Ascending aorta (tissue), 2 donors: ENCODE measurements around the gene RICTOR. TPM values are rescaled to one million over a fixed set of nuclear protein-coding genes. Genes with fewer than 3 reads are reported as not detected.

ENCODE experiments used
- DNase-seq, 2 donors: peaks; one replicate each; pipeline ENCODE4 v3.0.0-alpha.2; 2019; ENCODE audit warnings: low spot score in 2 of 2
- H3K27ac ChIP-seq, 2 donors: fragments of 200-600 bp; sonication (generic); one replicate each; pipeline ENCODE4 v1.5.1; 2016 to 2017; ENCODE audit warnings: mild to moderate bottlenecking in 1 of 2
- H3K27me3 ChIP-seq: fragments of 200-600 bp; sonication (generic); one replicate; pipeline ENCODE4 v1.5.1; 2017
- H3K36me3 ChIP-seq, 2 donors: fragments of 200-600 bp; sonication (generic); one replicate each; pipeline ENCODE4 v1.5.1; 2016
- H3K4me1 ChIP-seq, 2 donors: fragments of 200-600 bp; sonication (generic); one replicate each; pipeline ENCODE4 v1.5.1; 2016 to 2017; ENCODE audit warnings: mild to moderate bottlenecking in 1 of 2
- H3K4me3 ChIP-seq, 2 donors: fragments of 200-600 bp; sonication (generic); one replicate each; pipeline ENCODE4 v1.5.1; 2016 to 2017; ENCODE audit warnings: mild to moderate bottlenecking in 1 of 2
- H3K9me3 ChIP-seq, 2 donors: fragments of 200-600 bp; sonication (generic); one replicate each; pipeline ENCODE4 v1.5.1; 2016
- intact Hi-C: fragments of 100-400 bp; cut with DNase I; formaldehyde crosslinking; loops from one replicate; pipeline ENCODE4 v1.15.1; 2023
- total RNA-seq: library from RNA; depleted of rRNA; stranded (reverse); fragments of >200 nt; gene quantifications from one replicate; pipeline ENCODE4 v1.1.0, GENCODE V29; 2016
- TF ChIP-seq, protein P1 (sequence below), 3 experiments: fragments of 200-600 bp in 2 of 3; fragments of 450-650 bp in 1 of 3; sonication (generic) in 2 of 3; IDR thresholded peaks; one replicate each; pipeline ENCODE4 v1.5.1; 2016 to 2019; ENCODE audit warnings: antibody characterized with exemption in 3 of 3, mild to moderate bottlenecking in 1 of 3, moderate library complexity in 1 of 3

Gene RICTOR
- total RNA-seq, 1 donor from 2014 or later: 12.1 TPM

DNA sequence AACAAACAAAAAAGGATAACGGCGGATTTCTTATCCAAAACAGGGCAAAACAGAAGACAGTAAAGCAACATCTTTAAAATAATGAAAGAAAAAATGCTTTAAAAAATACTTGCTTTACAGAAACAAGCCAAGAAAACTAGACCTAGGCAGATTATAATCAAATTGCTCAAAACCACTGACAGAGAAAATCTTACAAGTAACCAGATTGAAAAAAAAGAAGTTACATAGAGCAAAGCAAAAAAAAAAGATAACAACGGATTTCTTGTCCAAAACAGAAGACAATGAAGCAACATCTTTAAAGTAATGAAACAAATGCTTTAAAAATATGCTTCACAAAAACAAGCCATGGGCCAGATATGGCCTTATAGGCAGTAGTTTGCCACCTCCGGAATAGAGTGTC, 51.1 kb downstream of the RICTOR start:
- DNase-seq: no peak
- Histone ChIP-seq H3K36me3 (peaks cover 3 to 5% of the 10 kb centered on the region in 2 donors), H3K4me1 (peaks cover 0 to 4% of the 10 kb centered on the region in 2 donors), H3K27me3 (no peaks in the 10 kb centered on the region), H3K9me3 (peaks cover 0 to 9% of the 10 kb centered on the region in 2 donors), H3K4me3 (no peak overlapping the region), H3K27ac (no peak overlapping the region)
- TF ChIP-seq, protein P1, sequence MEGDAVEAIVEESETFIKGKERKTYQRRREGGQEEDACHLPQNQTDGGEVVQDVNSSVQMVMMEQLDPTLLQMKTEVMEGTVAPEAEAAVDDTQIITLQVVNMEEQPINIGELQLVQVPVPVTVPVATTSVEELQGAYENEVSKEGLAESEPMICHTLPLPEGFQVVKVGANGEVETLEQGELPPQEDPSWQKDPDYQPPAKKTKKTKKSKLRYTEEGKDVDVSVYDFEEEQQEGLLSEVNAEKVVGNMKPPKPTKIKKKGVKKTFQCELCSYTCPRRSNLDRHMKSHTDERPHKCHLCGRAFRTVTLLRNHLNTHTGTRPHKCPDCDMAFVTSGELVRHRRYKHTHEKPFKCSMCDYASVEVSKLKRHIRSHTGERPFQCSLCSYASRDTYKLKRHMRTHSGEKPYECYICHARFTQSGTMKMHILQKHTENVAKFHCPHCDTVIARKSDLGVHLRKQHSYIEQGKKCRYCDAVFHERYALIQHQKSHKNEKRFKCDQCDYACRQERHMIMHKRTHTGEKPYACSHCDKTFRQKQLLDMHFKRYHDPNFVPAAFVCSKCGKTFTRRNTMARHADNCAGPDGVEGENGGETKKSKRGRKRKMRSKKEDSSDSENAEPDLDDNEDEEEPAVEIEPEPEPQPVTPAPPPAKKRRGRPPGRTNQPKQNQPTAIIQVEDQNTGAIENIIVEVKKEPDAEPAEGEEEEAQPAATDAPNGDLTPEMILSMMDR (IDR thresholded peaks at IDR 0.05): no peak
- intact Hi-C loops: no loop called here

DNA sequence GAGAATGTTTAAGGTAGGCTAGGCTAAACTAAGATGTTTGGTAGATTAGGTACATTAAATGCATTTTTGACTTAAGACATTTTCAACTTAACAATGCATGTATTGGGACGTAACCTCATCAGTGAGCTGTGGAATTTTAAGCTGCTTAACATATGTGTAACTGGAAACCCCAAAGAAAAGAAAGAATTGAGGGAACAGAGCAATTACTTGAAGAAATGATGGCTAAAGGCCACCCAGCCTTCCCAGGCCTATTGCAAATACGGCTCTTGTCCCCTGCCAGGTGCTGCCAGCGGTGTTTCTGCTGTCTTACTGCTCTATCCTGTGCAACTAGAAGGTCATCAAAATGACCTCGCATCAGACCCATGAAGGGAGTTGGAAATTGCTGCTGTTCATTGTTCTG, 52.0 kb downstream of the RICTOR start:
- H3K4me3 ChIP-seq: no peak overlapping the region
- peaks cover 3 to 5% of the 10 kb centered on the region in 2 donors for H3K36me3 ChIP-seq
- H3K9me3 ChIP-seq: no peaks in the 10 kb centered on the region
- H3K27ac ChIP-seq: no peak overlapping the region
- H3K27me3 ChIP-seq: no peaks in the 10 kb centered on the region
- TF ChIP-seq, protein P1 (IDR thresholded peaks at IDR 0.05): no peak
- intact Hi-C loops: no loop called here
- peaks cover 0 to 7% of the 10 kb centered on the region in 2 donors for H3K4me1 ChIP-seq
- no peak for DNase-seq

DNA sequence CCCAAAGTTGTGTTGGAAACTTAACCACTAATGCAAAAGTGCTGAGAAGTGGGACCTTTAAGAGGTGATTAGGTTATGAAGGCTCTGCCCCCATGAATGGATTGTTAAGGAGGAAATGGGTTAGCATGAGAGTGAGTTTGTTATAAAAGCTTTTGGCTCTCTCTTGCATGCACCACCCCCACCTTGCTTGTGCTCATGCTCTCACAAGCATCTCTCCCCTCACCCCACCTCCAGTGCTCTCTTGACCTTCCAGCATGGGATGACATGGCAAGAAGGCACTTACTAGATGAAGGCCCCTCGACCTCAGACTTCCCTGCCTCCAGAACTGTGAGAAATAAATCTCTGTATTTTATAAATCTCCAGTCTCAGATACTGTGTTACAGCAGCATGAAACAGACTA, 52.8 kb downstream of the RICTOR start:
- Histone ChIP-seq H3K4me3 (no peak overlapping the region), H3K36me3 (peaks cover 3 to 5% of the 10 kb centered on the region in 2 donors), H3K27me3 (no peaks in the 10 kb centered on the region), H3K27ac (no peak overlapping the region), H3K9me3 (no peaks in the 10 kb centered on the region), H3K4me1 (peaks cover 0 to 7% of the 10 kb centered on the region in 2 donors)
- intact Hi-C loops: no loop called here
- TF ChIP-seq, protein P1 (IDR thresholded peaks at IDR 0.05): no peak
- DNase-seq: no peak

DNA sequence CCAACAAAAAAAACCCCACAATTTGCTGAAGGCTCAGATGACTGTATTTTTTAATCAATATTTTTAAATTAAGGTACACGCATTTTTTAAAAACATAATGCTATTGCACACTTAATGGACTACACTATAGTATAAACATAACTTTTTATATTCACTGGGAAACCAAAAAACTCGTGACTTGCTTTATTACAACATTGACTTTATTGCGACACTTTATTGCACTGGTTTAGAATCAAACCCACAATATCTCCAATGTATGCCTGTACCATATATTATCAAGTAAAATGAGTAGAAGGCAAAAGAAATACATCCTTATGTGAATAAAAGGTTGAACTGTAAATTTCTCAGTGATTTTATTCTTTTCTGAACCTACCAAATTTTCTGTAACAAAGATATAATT, 53.7 kb downstream of the RICTOR start:
- intact Hi-C loops: no loop called here
- DNase-seq: no peak
- H3K36me3 ChIP-seq: peaks cover 3 to 5% of the 10 kb centered on the region in 2 donors
- peaks cover 0 to 10% of the 10 kb centered on the region in 2 donors for H3K4me1 ChIP-seq
- H3K27me3 ChIP-seq: no peaks in the 10 kb centered on the region
- TF ChIP-seq, protein P1 (IDR thresholded peaks at IDR 0.05): no peak
- no peaks in the 10 kb centered on the region for H3K9me3 ChIP-seq
- H3K4me3 ChIP-seq: no peak overlapping the region
- H3K27ac ChIP-seq: no peak overlapping the region

DNA sequence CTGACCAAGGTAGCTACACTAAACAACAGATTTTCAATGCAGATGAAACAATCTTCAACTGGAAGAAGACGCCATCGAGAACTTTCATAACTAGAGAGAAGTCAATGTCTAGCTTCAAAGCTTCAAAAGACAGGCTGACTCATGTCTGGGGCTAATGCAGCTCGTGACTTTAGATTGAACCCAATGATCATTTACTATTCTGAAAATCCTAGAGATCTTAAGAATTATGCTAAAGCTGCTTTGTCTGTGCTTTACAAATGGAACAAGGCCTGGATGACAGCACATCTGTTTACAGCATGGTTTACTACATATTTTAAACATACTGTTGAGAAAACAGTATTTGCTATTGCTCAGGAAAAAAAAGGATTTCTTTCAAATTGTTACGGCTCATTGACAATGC, 54.9 kb downstream of the RICTOR start:
- DNase-seq: no peak
- Histone ChIP-seq H3K4me1 (peaks cover 0 to 14% of the 10 kb centered on the region in 2 donors), H3K27me3 (no peaks in the 10 kb centered on the region), H3K4me3 (no peak overlapping the region), H3K27ac (no peak overlapping the region), H3K9me3 (no peaks in the 10 kb centered on the region), H3K36me3 (peaks cover 3 to 5% of the 10 kb centered on the region in 2 donors)
- TF ChIP-seq, protein P1 (IDR thresholded peaks at IDR 0.05): no peak
- intact Hi-C loops: loop anchor here (2.0 kb wide), 1 partner anchor 56 kb away; the partner anchor contains the start of gene RICTOR

DNA sequence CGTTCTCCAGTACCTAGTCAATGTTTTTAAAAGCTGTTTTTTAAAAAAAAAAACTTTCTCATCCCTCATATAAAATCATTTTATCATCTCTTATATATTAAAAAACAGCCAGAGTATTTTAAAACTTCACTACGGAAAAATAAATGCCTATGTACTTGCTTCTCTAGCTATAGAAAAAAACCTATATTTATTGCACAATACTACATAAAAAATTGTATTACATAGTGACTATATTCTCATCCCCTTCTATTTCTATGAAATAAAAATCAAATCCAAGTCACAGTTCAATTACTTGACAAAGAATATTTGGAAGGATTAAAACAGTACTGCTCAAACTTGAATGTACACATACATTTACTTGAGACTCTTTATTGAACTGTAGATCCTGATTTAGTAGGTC, 56.7 kb downstream of the RICTOR start:
- Histone ChIP-seq H3K9me3 (no peaks in the 10 kb centered on the region), H3K27ac (peak overlapping the region; percentile 20 to 87), H3K27me3 (no peaks in the 10 kb centered on the region), H3K4me3 (no peak overlapping the region), H3K4me1 (peaks cover 0 to 23% of the 10 kb centered on the region in 2 donors), H3K36me3 (peaks cover 3 to 5% of the 10 kb centered on the region in 2 donors)
- TF ChIP-seq, protein P1 (IDR thresholded peaks at IDR 0.05): no peak
- intact Hi-C loops: no loop called here
- DNase-seq: no peak
